GM19324 (cell line): Measurements from ENCODE around the gene ERVK3-1.

Source experiments
- ATAC-seq: cut with Tn5 transposase; IDR thresholded peaks from one replicate; pipeline ENCODE4 v1.9.1; 2021; ENCODE audit warnings: mild to moderate bottlenecking, moderate library complexity; ENCODE audit not compliant: unreplicated experiment, low FRiP score

ERVK3-1 gene

DNA sequence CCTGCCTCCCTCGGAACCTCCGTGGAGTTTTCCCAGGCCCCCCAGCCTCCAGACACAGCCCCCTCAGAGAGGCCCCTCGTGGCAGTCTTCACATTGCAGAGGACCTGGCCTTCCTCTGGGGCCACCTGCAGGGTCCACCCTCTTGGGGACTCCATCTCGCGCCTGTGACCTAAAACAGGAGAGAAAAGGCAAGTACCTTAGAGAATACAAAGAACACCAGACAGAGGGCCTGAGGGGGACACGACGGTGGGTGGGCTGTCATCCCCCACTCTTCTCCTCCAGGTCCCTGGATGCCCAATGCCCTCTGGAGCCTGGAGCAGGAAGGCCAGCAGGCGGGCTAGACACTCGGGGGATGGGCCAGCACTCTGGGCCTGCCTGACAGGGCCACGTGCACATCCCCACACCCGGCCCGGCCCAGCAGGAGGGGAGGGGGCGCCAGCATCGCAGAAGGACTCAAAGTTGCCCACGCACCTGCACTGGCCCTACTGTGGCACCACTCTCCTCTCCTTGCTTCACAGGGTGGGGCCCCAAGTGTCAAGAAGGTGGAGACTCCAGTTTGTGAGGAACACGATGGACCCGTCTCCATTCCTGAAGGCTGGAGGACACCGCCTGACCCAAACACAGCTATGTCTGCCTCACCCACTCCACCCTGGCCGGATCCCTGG, 52.4 kb downstream of the ERVK3-1 start:
- no peak for ATAC-seq

DNA sequence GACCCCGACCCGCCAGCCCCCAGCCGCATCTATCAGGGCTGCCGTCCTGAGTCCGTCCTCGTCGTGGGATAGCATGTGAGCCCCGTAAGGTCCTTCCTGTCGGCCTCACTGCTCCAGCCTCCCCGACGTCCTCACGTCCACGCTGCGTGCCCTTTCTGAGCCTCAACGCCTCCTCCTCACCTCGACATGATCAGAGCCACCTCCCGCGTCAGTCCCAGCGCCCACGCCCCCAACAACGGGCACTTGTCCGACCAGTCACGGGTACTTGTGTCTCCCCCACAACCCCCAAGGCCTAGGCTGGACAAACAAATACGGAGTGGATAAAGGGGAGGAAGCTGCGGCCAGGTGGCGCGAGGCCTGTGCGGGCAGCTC, 56.7 kb downstream of the ERVK3-1 start:
- ATAC-seq, result peak; percentile 9

GRCh38 chr19:58362272-58362994, 57.3 kb downstream of the ERVK3-1 start, which contains the start of gene ZNF497:
ZNF497 (minus strand) TSS chr19:58362751; CDS start chr19:58357635, 5,116 bp downstream.
- peak; percentile 86 for ATAC-seq

GRCh38 chr19:58364146-58364545, 59.0 kb downstream of the ERVK3-1 start:
- no peak for ATAC-seq
